Measurements from ENCODE around the gene SLC16A9. TPM values are rescaled to one million over a fixed set of nuclear protein-coding genes. Genes with fewer than 3 reads are reported as not detected.

The SLC16A9 gene
- total RNA-seq, 2 experiments from 2014 or later = 1.2 to 1.3 TPM

GRCh38 chr10:59724098-59724938 is 14.7 kb upstream of the SLC16A9 start:
- Mint-ChIP-seq H3K9me3 (peaks cover 4% of the 10 kb centered on the region), H3K36me3 (ENCODE audit: low read depth) (no peaks in the 10 kb centered on the region), H3K4me1 (ENCODE audit: low read depth) (no peaks in the 10 kb centered on the region), H3K4me3 (no peak overlapping the region), H3K27ac (no peak overlapping the region), H3K27me3 (peaks cover 8% of the 10 kb centered on the region)
- CTCF ChIA-PET = no interaction called here
- intact Hi-C loops (cut with micrococcal nuclease) = no loop called here
- no peak for TF ChIP-seq CTCF (IDR thresholded peaks at IDR 0.05)
- ATAC-seq (no peak), DNase-seq (no peak)
- POLR2A ChIA-PET = no interaction called here

- ATAC-seq (no peak), DNase-seq (no peak)
- TF ChIP-seq CTCF (IDR thresholded peaks at IDR 0.05) = no peak
- intact Hi-C loops (cut with micrococcal nuclease) = no loop called here
- ChIA-PET POLR2A (no interaction called here), CTCF (interaction anchor here (0.6 to 1.2 kb wide), 2 partner anchors 10 to 66 kb away, joined by 3 read pairs; no protein-coding TSS in a partner anchor)
- no peak overlapping the region for H3K4me3 Mint-ChIP-seq
- no peaks in the 10 kb centered on the region for H3K4me1 Mint-ChIP-seq (ENCODE audit: low read depth)
- H3K9me3 Mint-ChIP-seq = peaks cover 4% of the 10 kb centered on the region
- no peaks in the 10 kb centered on the region for H3K36me3 Mint-ChIP-seq (ENCODE audit: low read depth)
- H3K27me3 Mint-ChIP-seq = peaks cover 19% of the 10 kb centered on the region
- H3K27ac Mint-ChIP-seq = no peak overlapping the region
Measured at GRCh38 chr10:59720377-59720776, 10.7 kb upstream of the SLC16A9 start.

- POLR2A ChIA-PET = no interaction called here
- Mint-ChIP-seq H3K4me3 (no peak overlapping the region), H3K4me1 (ENCODE audit: low read depth) (no peaks in the 10 kb centered on the region), H3K36me3 (ENCODE audit: low read depth) (no peaks in the 10 kb centered on the region), H3K9me3 (peaks cover 4% of the 10 kb centered on the region), H3K27me3 (peaks cover 24% of the 10 kb centered on the region), H3K27ac (no peak overlapping the region)
- DNase-seq (no peak), ATAC-seq (no peak)
- CTCF ChIA-PET = interaction anchor here (1.2 kb wide), 1 partner anchor 11 kb away, joined by 3 read pairs; no protein-coding TSS in a partner anchor
- intact Hi-C loops (cut with micrococcal nuclease) = no loop called here
- TF ChIP-seq CTCF (IDR thresholded peaks at IDR 0.05) = no peak
Measured at GRCh38 chr10:59719374-59719773, 9.7 kb upstream of the SLC16A9 start.

- H3K36me3 Mint-ChIP-seq (ENCODE audit: low read depth) = no peaks in the 10 kb centered on the region
- peaks cover 29% of the 10 kb centered on the region for H3K27me3 Mint-ChIP-seq
- no peak overlapping the region for H3K27ac Mint-ChIP-seq
- H3K4me3 Mint-ChIP-seq = no peak overlapping the region
- peaks cover 4% of the 10 kb centered on the region for H3K9me3 Mint-ChIP-seq
- ChIA-PET POLR2A (interaction anchor here (0.6 kb wide), 1 partner anchor 16 kb away, joined by 3 read pairs; no protein-coding TSS in a partner anchor), CTCF (no interaction called here)
- no peak for TF ChIP-seq CTCF (IDR thresholded peaks at IDR 0.05)
- no peaks in the 10 kb centered on the region for H3K4me1 Mint-ChIP-seq (ENCODE audit: low read depth)
- ATAC-seq = no peak
- intact Hi-C loops (cut with micrococcal nuclease) = no loop called here
- no peak for DNase-seq
Measured at GRCh38 chr10:59718257-59718656, 8.6 kb upstream of the SLC16A9 start.

GRCh38 chr10:59713196-59713821 is 3.7 kb upstream of the SLC16A9 start:
- Mint-ChIP-seq H3K27ac (no peak overlapping the region), H3K4me1 (ENCODE audit: low read depth) (peaks cover 4% of the 10 kb centered on the region), H3K9me3 (no peaks in the 10 kb centered on the region), H3K36me3 (ENCODE audit: low read depth) (no peaks in the 10 kb centered on the region), H3K4me3 (no peak overlapping the region), H3K27me3 (peaks cover 59% of the 10 kb centered on the region)
- CTCF ChIA-PET = no interaction called here
- ATAC-seq (no peak), DNase-seq (no peak)
- intact Hi-C loops (cut with micrococcal nuclease) = no loop called here
- TF ChIP-seq CTCF (IDR thresholded peaks at IDR 0.05) = no peak
- POLR2A ChIA-PET = interaction anchor here (0.6 kb wide), 1 partner anchor 510 kb away, joined by 4 read pairs; no protein-coding TSS in a partner anchor

Measured in activated CD8-positive, alpha-beta T cell treated with anti-CD3 and anti-CD28 coated beads for 36 hours (primary cell).